ENCODE results near the gene DNASE1. TPM values are rescaled to one million over a fixed set of nuclear protein-coding genes. Genes with fewer than 3 reads are reported as not detected.

Gene DNASE1
- total RNA-seq, 4 donors from 2014 or later, result 2.8 to 16.3 (median 12.9) TPM

DNA sequence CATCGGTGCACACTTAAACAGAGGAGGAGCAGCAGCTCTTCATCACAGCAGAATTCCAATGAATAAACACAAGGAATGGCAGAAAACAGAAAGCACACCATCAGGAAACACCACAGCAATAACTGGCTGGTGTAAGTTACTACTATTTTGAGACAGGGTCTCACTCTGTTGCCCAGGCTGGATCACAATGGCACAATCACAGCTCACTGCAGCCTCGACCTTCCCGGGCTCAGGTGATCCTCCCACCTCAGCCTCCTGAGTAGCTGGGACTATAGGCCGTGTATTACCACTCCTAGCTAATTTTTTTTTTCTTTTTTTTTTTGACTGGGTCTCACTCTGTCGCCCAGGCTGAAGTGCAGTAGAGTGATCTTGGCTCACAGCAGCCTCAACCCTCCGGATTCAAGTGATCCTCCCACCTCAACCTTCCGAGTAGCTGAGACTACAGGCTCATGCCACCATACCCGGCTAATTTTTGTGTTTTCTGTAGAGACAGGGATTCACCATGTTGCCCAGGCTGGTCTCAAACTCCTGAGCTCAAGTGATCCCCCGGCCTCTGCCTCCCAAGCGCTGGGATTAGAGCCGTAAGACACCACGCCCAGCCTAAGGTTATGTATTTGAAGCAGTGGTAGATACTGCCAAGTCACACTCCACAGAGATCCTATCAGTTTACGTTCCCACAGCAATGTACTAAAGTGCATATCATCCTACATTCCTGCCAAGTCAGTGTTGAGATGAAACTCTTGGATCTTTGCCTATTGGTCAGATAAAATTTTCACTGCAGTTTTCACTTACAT is 42.1 kb downstream of the DNASE1 start:
- TF ChIP-seq, protein P1, sequence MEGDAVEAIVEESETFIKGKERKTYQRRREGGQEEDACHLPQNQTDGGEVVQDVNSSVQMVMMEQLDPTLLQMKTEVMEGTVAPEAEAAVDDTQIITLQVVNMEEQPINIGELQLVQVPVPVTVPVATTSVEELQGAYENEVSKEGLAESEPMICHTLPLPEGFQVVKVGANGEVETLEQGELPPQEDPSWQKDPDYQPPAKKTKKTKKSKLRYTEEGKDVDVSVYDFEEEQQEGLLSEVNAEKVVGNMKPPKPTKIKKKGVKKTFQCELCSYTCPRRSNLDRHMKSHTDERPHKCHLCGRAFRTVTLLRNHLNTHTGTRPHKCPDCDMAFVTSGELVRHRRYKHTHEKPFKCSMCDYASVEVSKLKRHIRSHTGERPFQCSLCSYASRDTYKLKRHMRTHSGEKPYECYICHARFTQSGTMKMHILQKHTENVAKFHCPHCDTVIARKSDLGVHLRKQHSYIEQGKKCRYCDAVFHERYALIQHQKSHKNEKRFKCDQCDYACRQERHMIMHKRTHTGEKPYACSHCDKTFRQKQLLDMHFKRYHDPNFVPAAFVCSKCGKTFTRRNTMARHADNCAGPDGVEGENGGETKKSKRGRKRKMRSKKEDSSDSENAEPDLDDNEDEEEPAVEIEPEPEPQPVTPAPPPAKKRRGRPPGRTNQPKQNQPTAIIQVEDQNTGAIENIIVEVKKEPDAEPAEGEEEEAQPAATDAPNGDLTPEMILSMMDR (IDR thresholded peaks at IDR 0.05), result no peak
- TF ChIP-seq EP300 (IDR thresholded peaks at IDR 0.05), result no peak
- TF ChIP-seq POLR2AphosphoS5 (IDR thresholded peaks at IDR 0.05), result no peak
- no peak for TF ChIP-seq POLR2A (IDR thresholded peaks at IDR 0.05; ENCODE audit: low read depth)
- H3K4me3 ChIP-seq, result no peak overlapping the region
- DNase-seq (ENCODE audit: extremely low spot score), result no peak
- H3K9me3 ChIP-seq, result no peaks in the 10 kb centered on the region
- intact Hi-C loops (cut with DNase I), result no loop called here
- peaks cover 0 to 12% (median 2%) of the 10 kb centered on the region in 4 donors for H3K36me3 ChIP-seq
- no peak overlapping the region for H3K27ac ChIP-seq (replicated peaks in 1 of 4)
- H3K27me3 ChIP-seq, result no peaks in the 10 kb centered on the region
- peaks cover 0 to 4% (median 0%) of the 10 kb centered on the region in 4 donors for H3K4me1 ChIP-seq
- 74% methylated on average over 13 of the region's 13 CpGs for WGBS

DNA sequence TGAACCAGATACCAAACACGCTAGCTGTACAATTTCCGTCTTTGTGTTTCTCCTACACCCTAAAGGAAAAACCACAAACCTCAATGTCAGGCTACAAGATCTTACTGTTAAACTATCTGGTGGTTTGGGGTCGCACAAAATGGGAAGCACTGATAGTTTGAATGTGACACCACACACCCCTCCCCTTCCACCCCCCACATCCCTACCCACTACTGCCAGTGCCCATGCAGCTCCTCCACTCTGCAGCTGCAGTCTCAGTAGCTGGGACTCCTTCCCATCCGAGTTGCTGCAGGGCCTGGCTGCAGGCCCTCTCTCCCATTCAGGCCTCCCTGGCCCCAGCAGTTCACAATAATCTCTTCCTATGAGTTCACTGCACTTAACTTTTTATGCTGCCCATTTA is 44.5 kb downstream of the DNASE1 start:
- WGBS, result 76% methylated on average over 4 of the region's 4 CpGs
- Histone ChIP-seq H3K4me1 (peaks cover 0 to 4% (median 0%) of the 10 kb centered on the region in 4 donors), H3K27ac (replicated peaks in 1 of 4) (no peak overlapping the region), H3K4me3 (no peak overlapping the region), H3K9me3 (no peaks in the 10 kb centered on the region), H3K27me3 (no peaks in the 10 kb centered on the region), H3K36me3 (peaks cover 0 to 25% (median 5%) of the 10 kb centered on the region in 4 donors)
- intact Hi-C loops (cut with DNase I), result no loop called here
- TF ChIP-seq EP300 (IDR thresholded peaks at IDR 0.05), result no peak
- no peak for TF ChIP-seq POLR2AphosphoS5 (IDR thresholded peaks at IDR 0.05)
- TF ChIP-seq POLR2A (IDR thresholded peaks at IDR 0.05; ENCODE audit: low read depth), result no peak
- TF ChIP-seq, protein P1 (IDR thresholded peaks at IDR 0.05), result no peak
- DNase-seq (ENCODE audit: extremely low spot score), result no peak

DNA sequence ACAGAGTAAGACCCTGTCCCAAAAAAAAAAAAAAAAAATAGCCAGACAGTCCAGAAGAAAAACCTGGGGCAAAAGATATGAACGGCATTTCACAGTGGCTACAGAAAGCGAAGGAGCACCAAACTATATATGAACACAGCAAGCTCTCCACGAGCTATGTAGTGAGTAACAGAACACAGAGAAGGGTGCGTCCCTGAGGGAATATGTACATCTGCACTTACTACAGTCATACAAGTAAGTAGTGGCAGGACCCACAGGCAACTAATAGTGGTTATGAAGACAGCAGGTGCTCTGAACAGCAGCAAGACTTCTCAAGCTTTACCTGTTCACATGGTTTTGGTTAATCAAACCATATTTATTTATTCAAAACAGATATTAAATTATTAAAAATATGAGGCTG is 47.0 kb downstream of the DNASE1 start:
- H3K9me3 ChIP-seq, result no peaks in the 10 kb centered on the region
- H3K27me3 ChIP-seq, result no peaks in the 10 kb centered on the region
- 80% methylated on average over 4 of the region's 4 CpGs for WGBS
- intact Hi-C loops (cut with DNase I), result no loop called here
- no peak overlapping the region for H3K27ac ChIP-seq (replicated peaks in 1 of 4)
- peaks cover 0 to 16% (median 3%) of the 10 kb centered on the region in 4 donors for H3K36me3 ChIP-seq
- no peak overlapping the region for H3K4me3 ChIP-seq
- no peak for DNase-seq (ENCODE audit: extremely low spot score)
- no peaks in the 10 kb centered on the region for H3K4me1 ChIP-seq
- TF ChIP-seq, protein P1 (IDR thresholded peaks at IDR 0.05), result no peak
- TF ChIP-seq POLR2AphosphoS5 (IDR thresholded peaks at IDR 0.05) (no peak), EP300 (IDR thresholded peaks at IDR 0.05) (no peak), POLR2A (IDR thresholded peaks at IDR 0.05; ENCODE audit: low read depth) (no peak)

DNA sequence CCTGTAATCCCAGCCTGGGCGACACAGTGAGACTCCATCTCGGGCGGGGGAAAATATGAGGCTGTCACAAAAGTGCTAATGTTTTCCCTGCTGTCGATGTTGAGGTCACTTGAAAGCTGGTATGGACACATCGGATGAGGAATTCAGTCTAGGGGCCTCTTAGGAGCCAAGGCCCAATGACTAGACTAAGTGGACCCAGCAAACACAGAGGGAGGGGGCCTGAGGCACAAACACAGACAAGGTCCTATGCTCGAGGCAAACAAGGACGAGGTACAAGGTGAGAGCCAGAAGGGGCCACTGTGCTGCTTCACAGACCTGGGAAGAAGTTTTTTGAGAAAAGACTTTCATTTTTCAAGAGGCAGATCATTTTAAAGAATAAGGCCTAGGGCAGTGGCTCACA is 47.6 kb downstream of the DNASE1 start:
- DNase-seq (ENCODE audit: extremely low spot score), result no peak
- intact Hi-C loops (cut with DNase I), result no loop called here
- Histone ChIP-seq H3K27ac (replicated peaks in 1 of 4) (no peak overlapping the region), H3K9me3 (no peaks in the 10 kb centered on the region), H3K4me1 (no peaks in the 10 kb centered on the region), H3K27me3 (no peaks in the 10 kb centered on the region), H3K36me3 (peaks cover 0 to 16% (median 3%) of the 10 kb centered on the region in 4 donors), H3K4me3 (no peak overlapping the region)
- no peak for TF ChIP-seq EP300 (IDR thresholded peaks at IDR 0.05)
- no peak for TF ChIP-seq POLR2AphosphoS5 (IDR thresholded peaks at IDR 0.05)
- TF ChIP-seq, protein P1 (IDR thresholded peaks at IDR 0.05), result no peak
- no peak for TF ChIP-seq POLR2A (IDR thresholded peaks at IDR 0.05; ENCODE audit: low read depth)
- WGBS, result 96% methylated on average over 7 of the region's 7 CpGs
